Measurements from ENCODE around the gene PASK. TPM values are rescaled to one million over a fixed set of nuclear protein-coding genes. Genes with fewer than 3 reads are reported as not detected.
A peak's percentile ranks its signal among the peaks of the same experiment; 100 is the strongest.
"Not testable (repeated sequence)": the region's sequence is repeated elsewhere in the genome, so short reads cannot be mapped to it uniquely, and the experiment has no call there.

Gene PASK
- total RNA-seq, 4 donors from 2014 or later, result 4.1 to 8.1 (median 5.9) TPM

GRCh38 chr2:241108271-241109209 lies 40.7 kb downstream of the PASK start:
- DNase-seq (ENCODE audit: low spot score in 2 of 2), result no peak
- no peak for TF ChIP-seq CTCF (IDR thresholded peaks at IDR 0.05)

GRCh38 chr2:241107031-241107783 lies 42.1 kb downstream of the PASK start:
- no peak for TF ChIP-seq CTCF (IDR thresholded peaks at IDR 0.05)
- no peak for TF ChIP-seq EP300 (IDR thresholded peaks at IDR 0.05)
- no peak for TF ChIP-seq POLR2A (IDR thresholded peaks at IDR 0.05)
- WGBS, 2 donors, result 89 to 90% methylated on average over 7 to 9 of the region's 9 CpGs
- no peak for DNase-seq (ENCODE audit: low spot score in 2 of 2)

More at GRCh38 chr2:241108271-241109209, 40.7 kb downstream of the PASK start:
- H3K27me3 ChIP-seq, result no peaks in the 10 kb centered on the region
- no peaks in the 10 kb centered on the region for H3K9me3 ChIP-seq
- peak overlapping the region in 1 of 4 donors; percentile 71 for H3K27ac ChIP-seq
- peaks cover 0 to 9% (median 0%) of the 10 kb centered on the region in 3 donors for H3K36me3 ChIP-seq
- peaks cover 0 to 3% (median under 1%) of the 10 kb centered on the region in 4 donors for H3K4me1 ChIP-seq
- 86% methylated on average over 33 to 34 of the region's 35 CpGs for WGBS, 2 donors
- H3K4me3 ChIP-seq, result no peak overlapping the region

GRCh38 chr2:241105641-241106040 lies 43.6 kb downstream of the PASK start:
- no peak overlapping the region for H3K27ac ChIP-seq
- WGBS, 2 donors, result 43 to 69% methylated on average over 3 of the region's 3 CpGs
- no peak for TF ChIP-seq POLR2A (IDR thresholded peaks at IDR 0.05)
- no peak for TF ChIP-seq CTCF (IDR thresholded peaks at IDR 0.05)
- no peak for TF ChIP-seq EP300 (IDR thresholded peaks at IDR 0.05)
- no peaks in the 10 kb centered on the region for H3K27me3 ChIP-seq
- peaks cover 0 to 21% (median 12%) of the 10 kb centered on the region in 4 donors for H3K4me1 ChIP-seq
- no peak for DNase-seq (ENCODE audit: low spot score in 2 of 2)
- H3K36me3 ChIP-seq, result peaks cover 0 to 5% (median 0%) of the 10 kb centered on the region in 3 donors
- H3K4me3 ChIP-seq, result no peak overlapping the region
- H3K9me3 ChIP-seq, result no peaks in the 10 kb centered on the region

More at GRCh38 chr2:241107031-241107783, 42.1 kb downstream of the PASK start:
- Histone ChIP-seq H3K4me1 (peaks cover 0 to 11% (median 7%) of the 10 kb centered on the region in 4 donors), H3K27ac (no peak overlapping the region), H3K27me3 (no peaks in the 10 kb centered on the region), H3K4me3 (no peak overlapping the region), H3K36me3 (peaks cover 0 to 9% (median 0%) of the 10 kb centered on the region in 3 donors), H3K9me3 (no peaks in the 10 kb centered on the region)

- peaks cover 0 to 31% (median 13%) of the 10 kb centered on the region in 4 donors for H3K4me1 ChIP-seq
- H3K4me3 ChIP-seq; H3K36me3 ChIP-seq; H3K27ac ChIP-seq; H3K27me3 ChIP-seq; H3K9me3 ChIP-seq; DNase-seq (ENCODE audit: low spot score in 2 of 2): not testable (repeated sequence)
- 93 to 95% methylated on average over 10 of the region's 10 CpGs for whole genome bisulfite sequencing, 2 donors
Observed at GRCh38 chr2:241104611-241105010, 44.7 kb downstream of the PASK start.

- WGBS, 2 donors, result 39 to 44% methylated on average over 5 of the region's 5 CpGs
- no peak for DNase-seq (ENCODE audit: low spot score in 2 of 2)
- peaks cover 0 to 19% (median 0%) of the 10 kb centered on the region in 3 donors for H3K36me3 ChIP-seq
- H3K27ac ChIP-seq, result peak overlapping the region in 2 of 4 donors; percentile 86 to 93
- TF ChIP-seq POLR2A (IDR thresholded peaks at IDR 0.05) (no peak), CTCF (IDR thresholded peaks at IDR 0.05) (no peak), EP300 (IDR thresholded peaks at IDR 0.05) (no peak)
- no peaks in the 10 kb centered on the region for H3K27me3 ChIP-seq
- H3K4me3 ChIP-seq, result peak overlapping the region in 3 of 4 donors; percentile 92 to 97 (median 93)
- H3K9me3 ChIP-seq, result no peaks in the 10 kb centered on the region
- peaks cover 0 to 40% (median 13%) of the 10 kb centered on the region in 4 donors for H3K4me1 ChIP-seq
Observed at GRCh38 chr2:241103176-241103595, 46.1 kb downstream of the PASK start.

All from tibial nerve (tissue), 4 donors.